Iris pigment epithelial cell (primary cell): ENCODE data around the gene TSFM.

Experiments used
- DNase-seq: peaks from one replicate; pipeline ENCODE4 v3.0.0-alpha.2; 2011; ENCODE audit warnings: low read depth

The TSFM gene

GRCh38 chr12:57835366-57836288 is 53.0 kb downstream of the TSFM start:
- no peak for DNase-seq

- peak; percentile 87 for DNase-seq
These were observed 54.1 kb downstream of the TSFM start for GRCh38 chr12:57836442-57837375.

DNA sequence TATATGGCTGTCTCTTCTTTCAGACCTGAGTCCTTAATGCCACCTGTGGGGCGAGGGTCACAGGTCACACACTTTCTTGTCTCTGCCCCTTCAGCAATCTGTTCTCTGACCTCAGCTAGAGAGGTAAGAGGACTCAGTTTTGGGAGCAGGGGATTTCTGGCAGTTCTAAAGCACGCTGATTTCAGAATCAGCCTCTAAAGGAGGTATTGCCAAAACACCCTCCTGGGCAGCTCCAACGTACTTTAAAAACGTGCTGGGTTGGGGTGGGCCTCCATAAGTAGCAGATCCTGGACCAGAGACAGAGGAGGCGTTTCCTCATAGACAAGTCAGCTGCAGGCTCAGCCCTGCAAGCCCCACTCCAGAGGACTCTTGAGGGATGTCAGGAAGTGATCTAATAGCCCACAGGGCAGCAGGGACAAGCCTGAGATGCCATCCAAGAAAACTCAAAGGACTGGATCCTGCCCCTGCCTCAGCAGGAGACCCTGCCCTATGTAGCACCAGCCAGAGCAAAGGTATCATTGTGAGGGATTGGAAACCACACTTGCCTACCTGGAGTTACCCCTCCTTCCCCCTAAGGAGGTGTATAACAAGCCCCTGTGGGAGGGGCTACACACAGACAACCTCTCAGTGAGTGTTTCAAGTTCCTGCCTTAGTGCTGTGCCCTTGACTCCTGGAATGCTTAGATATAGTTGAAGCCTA is 55.4 kb downstream of the TSFM start:
- DNase-seq = peak; percentile 81

- no peak for DNase-seq
These were observed 56.2 kb downstream of the TSFM start for GRCh38 chr12:57838594-57839302.

- no peak for DNase-seq
These were observed 57.4 kb downstream of the TSFM start for GRCh38 chr12:57839996-57840395.

DNA sequence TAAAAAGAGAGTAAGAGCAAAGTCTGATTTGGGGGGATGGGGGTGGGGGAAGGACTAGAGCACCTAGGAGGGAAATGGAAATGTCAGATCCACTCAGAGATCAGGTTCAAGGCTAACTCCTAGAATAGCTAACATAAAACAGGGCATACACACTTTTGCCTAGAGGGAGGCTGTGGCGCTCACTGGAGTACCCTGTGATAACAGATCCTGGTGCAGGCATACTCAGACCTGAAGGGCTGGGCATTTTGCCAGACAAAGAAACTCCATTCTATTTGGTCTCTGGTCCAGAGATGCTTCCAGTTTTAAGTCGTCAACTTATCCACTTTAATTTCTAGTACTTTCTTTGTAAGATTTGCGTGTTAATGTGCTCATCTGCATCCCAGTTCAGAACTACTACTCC is 58.1 kb downstream of the TSFM start:
- DNase-seq = peak; percentile 55

DNA sequence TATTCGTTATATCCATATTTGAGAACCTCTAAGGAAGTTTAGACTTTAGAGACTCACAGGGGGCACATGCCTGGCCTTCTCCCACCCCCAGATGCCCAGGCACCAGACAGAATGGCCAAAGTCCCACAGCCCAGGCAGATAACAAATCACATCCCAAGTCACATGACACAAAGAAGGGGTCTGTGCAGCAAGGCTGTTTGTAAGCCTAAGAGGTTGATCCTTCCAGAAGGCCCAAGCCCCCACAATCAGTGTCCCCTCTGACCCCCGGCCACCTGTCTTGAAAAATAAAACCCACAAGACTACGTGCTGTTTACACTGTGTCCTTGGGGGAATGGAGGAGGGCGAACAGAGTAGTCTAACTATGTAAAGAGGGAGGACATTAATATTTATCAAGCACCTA is 58.9 kb downstream of the TSFM start:
- no peak for DNase-seq

DNA sequence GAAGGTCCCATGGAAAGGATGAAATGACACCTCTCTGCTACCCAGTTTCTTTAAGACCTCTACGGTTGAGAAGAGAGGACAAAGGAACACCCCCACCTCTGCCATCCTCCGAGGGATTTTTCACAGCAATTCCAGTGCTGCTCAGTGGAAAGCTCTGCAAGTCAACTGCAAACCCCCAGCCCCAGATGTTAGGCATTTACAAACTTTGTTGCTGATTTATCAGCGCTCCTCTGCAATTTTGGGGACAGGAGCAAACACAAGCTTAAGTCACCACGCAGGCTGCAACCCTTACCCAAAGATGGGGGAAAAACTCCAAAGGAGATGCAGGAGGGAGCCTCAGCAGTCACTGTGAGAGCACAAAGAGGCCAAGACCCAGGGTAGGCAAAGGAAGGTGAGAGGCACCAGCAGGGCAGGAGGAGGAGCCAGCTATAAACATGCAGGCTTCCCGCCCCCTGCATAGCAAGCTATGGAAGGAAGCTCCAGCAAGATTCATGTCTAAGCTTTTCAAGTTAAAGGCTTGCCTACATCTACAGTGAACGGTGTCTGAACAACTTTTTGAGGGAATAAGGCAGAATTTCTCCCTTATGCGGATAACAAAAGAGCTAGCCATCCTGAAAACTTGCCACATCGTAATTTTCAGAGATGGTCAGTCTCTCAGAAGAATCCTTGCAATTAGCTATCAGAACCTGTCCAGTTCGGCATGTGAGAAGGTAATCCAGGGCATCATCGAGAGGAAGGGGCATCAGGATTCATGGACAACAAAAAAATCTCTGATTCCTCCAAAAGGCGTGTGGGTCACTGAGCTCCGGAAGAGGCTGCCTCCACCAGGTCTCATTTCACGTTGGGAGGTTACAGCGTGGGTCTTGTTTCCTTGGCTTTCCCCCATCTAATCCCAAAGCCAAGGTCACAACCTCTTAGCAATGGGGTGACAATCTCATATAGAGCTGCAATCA is 60.0 kb downstream of the TSFM start:
- peak; percentile 42 for DNase-seq

DNA sequence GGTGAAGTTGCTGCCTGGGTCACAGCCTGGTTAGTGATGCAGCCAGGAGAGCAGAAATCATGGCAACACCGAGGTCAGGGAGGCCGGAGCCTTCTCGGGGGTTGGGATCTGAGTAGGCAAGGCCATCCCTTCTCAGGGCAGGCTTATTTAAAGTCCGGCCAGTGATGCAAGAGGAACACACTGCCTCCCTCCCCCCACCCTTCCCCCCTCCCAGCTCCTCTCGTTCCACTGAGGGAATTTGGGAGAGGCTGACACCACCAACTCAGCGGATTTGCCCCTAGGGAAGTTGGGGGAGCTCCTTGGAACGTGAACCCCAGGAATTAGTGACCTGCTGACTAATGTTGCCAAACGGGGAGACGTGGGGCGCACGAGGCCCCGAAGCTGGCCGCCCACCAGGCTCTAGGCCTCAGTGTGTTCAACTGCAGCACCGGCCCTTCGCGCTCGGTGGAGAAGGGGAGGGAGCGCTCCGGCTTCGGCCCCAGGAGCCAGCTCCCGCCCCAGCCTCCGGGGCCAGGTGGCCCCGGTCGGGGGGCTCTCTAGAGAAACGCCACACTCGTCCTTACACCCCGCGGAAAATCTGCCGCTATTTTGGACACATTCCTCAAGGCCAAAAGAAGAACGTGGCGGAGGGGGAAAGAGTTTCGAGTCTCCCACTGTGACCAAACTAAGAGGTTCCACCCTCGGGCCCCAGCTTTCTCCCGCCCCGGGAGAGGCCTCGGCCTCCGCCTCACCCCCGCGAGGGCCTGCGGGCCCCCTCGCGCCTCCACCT is 62.3 kb downstream of the TSFM start:
- peak; percentile 85 for DNase-seq

- peak; percentile 48 for DNase-seq
These were observed 63.1 kb downstream of the TSFM start for GRCh38 chr12:57845478-57846284.

DNA sequence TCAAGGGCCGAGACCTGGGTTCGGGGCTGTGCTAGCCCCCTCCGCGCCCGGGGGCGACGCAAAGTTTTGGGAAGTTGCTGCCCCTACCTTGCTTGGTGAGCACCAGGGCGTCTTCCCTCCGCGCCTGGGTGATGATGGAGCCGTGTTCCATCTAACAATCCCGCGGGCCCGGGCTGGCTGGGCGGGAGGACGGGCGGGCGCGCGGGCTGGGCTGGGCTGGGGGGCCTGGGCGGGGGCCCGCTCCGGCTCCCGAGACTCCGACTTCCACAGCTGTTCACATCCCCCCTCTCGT is 63.6 kb downstream of the TSFM start:
- DNase-seq = no peak

GRCh38 chr12:57846577-57847319 is 64.2 kb downstream of the TSFM start, which contains the start of gene CTDSP2:
Gene CTDSP2 (minus strand): TSS chr12:57846729. CDS start chr12:57846435, 294 bp downstream.
- DNase-seq = peak; percentile 99
